Activated T-helper 1 cell treated with anti-CD3 and anti-CD28 coated beads, Interleukin-12 subunit alpha, Interleukin-12 subunit beta, Interleukin-2, Interleukin-4 antibody, amounts not matched to agents 30 ng/mL and 10 ng/mL and 1 ng/mL, durations not matched to agents 14 hours and 24 hours and 36 hours (primary cell): ENCODE measurements around the gene ISOC2. TPM values are rescaled to one million over a fixed set of nuclear protein-coding genes. Genes with fewer than 3 reads are reported as not detected.
A peak's percentile ranks its signal among the peaks of the same experiment; 100 is the strongest.

Experiments used
- DNase-seq: peaks from one replicate; pipeline ENCODE4 v3.0.0; 2021; ENCODE audit warnings: low spot score
- H3K27ac Mint-ChIP-seq: one replicate; pipeline ENCODE4 v1.8.0; 2021; ENCODE audit warnings: mild to moderate bottlenecking, mixed read lengths
- H3K27me3 Mint-ChIP-seq: one replicate; pipeline ENCODE4 v1.8.0; 2022; ENCODE audit warnings: mild to moderate bottlenecking, moderate library complexity, mixed read lengths; ENCODE audit not compliant: insufficient read depth
- H3K36me3 Mint-ChIP-seq: one replicate; pipeline ENCODE4 v1.8.0; 2021; ENCODE audit warnings: low read depth, mixed read lengths
- H3K4me1 Mint-ChIP-seq: one replicate; pipeline ENCODE4 v1.8.0; 2021; ENCODE audit warnings: low read depth, mixed read lengths
- H3K4me3 Mint-ChIP-seq: one replicate; pipeline ENCODE4 v1.8.0; 2021; ENCODE audit warnings: mild to moderate bottlenecking, moderate library complexity, mixed read lengths
- H3K9me3 Mint-ChIP-seq: one replicate; pipeline ENCODE4 v1.8.0; 2021; ENCODE audit warnings: mixed read lengths
- intact Hi-C: fragments of 100-400 bp; cut with micrococcal nuclease; formaldehyde crosslinking; loops from one replicate; pipeline ENCODE4 v1.15.1; 2024
- total RNA-seq: library from RNA; stranded (reverse); gene quantifications from 2 replicates; pipeline ENCODE4 v1.2.3, GENCODE V29; 2022

Gene ISOC2
- total RNA-seq, 1 donor from 2014 or later: 34.3 TPM

- Mint-ChIP-seq H3K36me3 (no peaks in the 10 kb centered on the region), H3K4me1 (peaks cover 18% of the 10 kb centered on the region), H3K9me3 (no peaks in the 10 kb centered on the region), H3K27ac (no peak overlapping the region), H3K4me3 (no peak overlapping the region), H3K27me3 (no peaks in the 10 kb centered on the region)
- intact Hi-C loops: loop anchor here (5.0 kb wide), 1 partner anchor 1088 kb away; the partner anchor contains the start of gene ZNF470
- no peak for DNase-seq
Measured at GRCh38 chr19:55479451-55480230, 18.2 kb upstream of the ISOC2 start.

GRCh38 chr19:55479045-55479444 lies 17.6 kb upstream of the ISOC2 start:
- Mint-ChIP-seq H3K27me3 (no peaks in the 10 kb centered on the region), H3K36me3 (no peaks in the 10 kb centered on the region), H3K27ac (no peak overlapping the region), H3K9me3 (no peaks in the 10 kb centered on the region), H3K4me1 (peaks cover 18% of the 10 kb centered on the region), H3K4me3 (peak overlapping the region; percentile 9)
- no peak for DNase-seq
- intact Hi-C loops: loop anchor here (5.0 kb wide), 1 partner anchor 1088 kb away; the partner anchor contains the start of gene ZNF470

GRCh38 chr19:55478364-55478763 lies 16.9 kb upstream of the ISOC2 start:
- no peaks in the 10 kb centered on the region for H3K36me3 Mint-ChIP-seq
- H3K4me1 Mint-ChIP-seq: peaks cover 18% of the 10 kb centered on the region
- no peak overlapping the region for H3K27ac Mint-ChIP-seq
- H3K4me3 Mint-ChIP-seq: peak overlapping the region; percentile 91
- no peak for DNase-seq
- H3K27me3 Mint-ChIP-seq: no peaks in the 10 kb centered on the region
- no peaks in the 10 kb centered on the region for H3K9me3 Mint-ChIP-seq
- intact Hi-C loops: loop anchor here (5.0 kb wide), 1 partner anchor 1089 kb away; the partner anchor contains the start of gene ZNF470

- H3K9me3 Mint-ChIP-seq: no peaks in the 10 kb centered on the region
- H3K27ac Mint-ChIP-seq: peak overlapping the region; percentile 27
- H3K4me1 Mint-ChIP-seq: peaks cover 18% of the 10 kb centered on the region
- peaks cover 2% of the 10 kb centered on the region for H3K27me3 Mint-ChIP-seq
- no peaks in the 10 kb centered on the region for H3K36me3 Mint-ChIP-seq
- no peak for DNase-seq
- peak overlapping the region; percentile 91 for H3K4me3 Mint-ChIP-seq
- intact Hi-C loops: loop anchor here (1.0 to 5.0 kb wide), 4 partner anchors 27 to 1089 kb away; partner anchors contain the start of genes PPP1R12C and ZNF470
Measured at GRCh38 chr19:55477905-55478304, 16.5 kb upstream of the ISOC2 start.

GRCh38 chr19:55476100-55476775 lies 14.8 kb upstream of the ISOC2 start, which contains the start of gene ZNF628:
ZNF628 (plus strand) TSS chr19:55476617; CDS start chr19:55479911, 3,294 bp downstream.
- Mint-ChIP-seq H3K36me3 (no peaks in the 10 kb centered on the region), H3K9me3 (no peaks in the 10 kb centered on the region), H3K4me3 (peak within 1 kb of the TSS; percentile 91), H3K27ac (peak within 1 kb of the TSS; percentile 79), H3K4me1 (peaks cover 18% of the 10 kb centered on the region), H3K27me3 (peaks cover 2% of the 10 kb centered on the region)
- DNase-seq: peak; percentile 96
- intact Hi-C loops: loop anchor here (1.0 to 5.0 kb wide), 16 partner anchors 9 to 1091 kb away; partner anchors contain the start of genes FIZ1, HSPBP1, ISOC2 and KMT5C

GRCh38 chr19:55474269-55475265 lies 13.1 kb upstream of the ISOC2 start:
- peaks cover 2% of the 10 kb centered on the region for H3K27me3 Mint-ChIP-seq
- no peak overlapping the region for H3K27ac Mint-ChIP-seq
- H3K4me1 Mint-ChIP-seq: peaks cover 18% of the 10 kb centered on the region
- H3K9me3 Mint-ChIP-seq: no peaks in the 10 kb centered on the region
- no peak overlapping the region for H3K4me3 Mint-ChIP-seq
- intact Hi-C loops: loop anchor here (1.0 to 5.0 kb wide), 2 partner anchors 226 to 1093 kb away; partner anchors contain the start of gene ZNF470
- H3K36me3 Mint-ChIP-seq: no peaks in the 10 kb centered on the region
- DNase-seq: no peak

- Mint-ChIP-seq H3K36me3 (no peaks in the 10 kb centered on the region), H3K4me1 (peaks cover 9% of the 10 kb centered on the region), H3K4me3 (no peak overlapping the region), H3K27ac (no peak overlapping the region), H3K9me3 (no peaks in the 10 kb centered on the region), H3K27me3 (peaks cover 2% of the 10 kb centered on the region)
- intact Hi-C loops: loop anchor here (1.0 kb wide), 1 partner anchor 225 kb away; no protein-coding TSS in a partner anchor
- DNase-seq: no peak
Measured at GRCh38 chr19:55473225-55474012, 12.0 kb upstream of the ISOC2 start.

GRCh38 chr19:55472463-55472862 lies 11.0 kb upstream of the ISOC2 start:
- Mint-ChIP-seq H3K9me3 (no peaks in the 10 kb centered on the region), H3K4me3 (no peak overlapping the region), H3K36me3 (no peaks in the 10 kb centered on the region), H3K27me3 (peaks cover 4% of the 10 kb centered on the region), H3K4me1 (peaks cover 5% of the 10 kb centered on the region), H3K27ac (no peak overlapping the region)
- DNase-seq: no peak
- intact Hi-C loops: no loop called here

- H3K36me3 Mint-ChIP-seq: no peaks in the 10 kb centered on the region
- intact Hi-C loops: no loop called here
- H3K27ac Mint-ChIP-seq: no peak overlapping the region
- H3K27me3 Mint-ChIP-seq: peaks cover 4% of the 10 kb centered on the region
- DNase-seq: no peak
- H3K4me3 Mint-ChIP-seq: no peak overlapping the region
- H3K4me1 Mint-ChIP-seq: peaks cover 5% of the 10 kb centered on the region
- H3K9me3 Mint-ChIP-seq: no peaks in the 10 kb centered on the region
Measured at GRCh38 chr19:55471266-55471665, 9.8 kb upstream of the ISOC2 start.

- DNase-seq: no peak
- H3K27me3 Mint-ChIP-seq: peaks cover 2% of the 10 kb centered on the region
- peaks cover 5% of the 10 kb centered on the region for H3K4me1 Mint-ChIP-seq
- no peak overlapping the region for H3K27ac Mint-ChIP-seq
- no peaks in the 10 kb centered on the region for H3K9me3 Mint-ChIP-seq
- intact Hi-C loops: no loop called here
- H3K36me3 Mint-ChIP-seq: no peaks in the 10 kb centered on the region
- H3K4me3 Mint-ChIP-seq: no peak overlapping the region
Measured at GRCh38 chr19:55468054-55468393, 6.6 kb upstream of the ISOC2 start.

GRCh38 chr19:55467236-55468053 lies 6.0 kb upstream of the ISOC2 start:
- H3K27ac Mint-ChIP-seq: no peak overlapping the region
- peaks cover 2% of the 10 kb centered on the region for H3K27me3 Mint-ChIP-seq
- H3K4me3 Mint-ChIP-seq: no peak overlapping the region
- no peaks in the 10 kb centered on the region for H3K9me3 Mint-ChIP-seq
- DNase-seq: peak; percentile 62
- H3K4me1 Mint-ChIP-seq: peaks cover 5% of the 10 kb centered on the region
- intact Hi-C loops: loop anchor here (1.0 kb wide), 2 partner anchors 9 to 37 kb away; partner anchors contain the start of gene ZNF628
- no peaks in the 10 kb centered on the region for H3K36me3 Mint-ChIP-seq
